ENCODE data around the gene PSMA2. TPM values are rescaled to one million over a fixed set of nuclear protein-coding genes. Genes with fewer than 3 reads are reported as not detected.

PSMA2 gene
- total and polyA plus RNA-seq, 2 donors (not counting 3 experiments of a cell fraction or from before 2014, with no cell fraction given), result 107 to 118 TPM

- intact Hi-C loops (cut with micrococcal nuclease), result loop anchor here (1.0 kb wide), 1 partner anchor 944 kb away; no protein-coding TSS in a partner anchor
- Histone ChIP-seq H3K36me3 (ENCODE audit: control insufficient read depth in 2 of 2, extremely low read depth in 1 of 2, insufficient read depth in 2 of 2, low read length in 2 of 2) (no peaks in the 10 kb centered on the region), H3K9me3 (replicated peaks; ENCODE audit: control insufficient read depth, insufficient read depth, low read length) (no peaks in the 10 kb centered on the region), H3K4me3 (replicated peaks in 1 of 3; ENCODE audit: insufficient read depth in 1 of 3, low read depth in 1 of 3, low read length in 3 of 3) (no peak overlapping the region), H2AFZ (ENCODE audit: low read depth, low read length) (no peak overlapping the region), H4K20me1 (replicated peaks; ENCODE audit: control insufficient read depth, extremely low read depth, insufficient read depth, low read length) (no peaks in the 10 kb centered on the region), H3K4me1 (ENCODE audit: control insufficient read depth, extremely low read depth, insufficient read depth, low read length) (peaks cover 9% of the 10 kb centered on the region), H3K27me3 (ENCODE audit: control insufficient read depth in 2 of 2, insufficient read depth in 2 of 2, low read length in 2 of 2) (peaks cover 1 to 5% of the 10 kb centered on the region in 2 experiments), H3K4me2 (ENCODE audit: insufficient read depth, low read length) (no peak overlapping the region), H3K79me2 (ENCODE audit: control insufficient read depth, insufficient read depth, low read length) (no peaks in the 10 kb centered on the region), H3K27ac (ENCODE audit: insufficient read depth, low read depth, low read length) (no peak overlapping the region), H3K9ac (replicated peaks; ENCODE audit: extremely low read depth, insufficient read depth, low read length) (no peak overlapping the region), H3K9me1 (replicated peaks; ENCODE audit: control insufficient read depth, extremely low read depth, insufficient read depth, low read length) (no peaks in the 10 kb centered on the region)
- POLR2A ChIA-PET, result no interaction called here
- DNase-seq (ENCODE audit: low read depth, low spot score) (no peak), FAIRE-seq (no peak)
- TF ChIP-seq POLR2A (IDR thresholded peaks at IDR 0.05; ENCODE audit: low read depth, low read length) (no peak), JUN (IDR thresholded peaks at IDR 0.05; ENCODE audit: borderline replicate concordance, insufficient read depth, insufficient read length, low read depth) (no peak), EZH2 (IDR thresholded peaks at IDR 0.05; ENCODE audit: borderline replicate concordance, low read depth, low read length, severe bottlenecking) (no peak), GATA2 (IDR thresholded peaks at IDR 0.05; ENCODE audit: insufficient read depth, insufficient read length, low read depth, low read length) (no peak)
- CTCF ChIA-PET, result interaction anchor here (1.0 to 3.7 kb wide), 9 partner anchors 9 to 946 kb away, joined by 3 to 39 read pairs (median 4); no protein-coding TSS in a partner anchor
- BruUV-seq (replicated peaks), result no TSS peak
- dilution Hi-C loops (cut with MboI; ENCODE audit: extremely low pct_ligation_motif_present, low sequenced_read_pairs), result no loop called here
Observed at GRCh38 chr7:42886893-42887505, 45.0 kb downstream of the PSMA2 start.

GRCh38 chr7:42886129-42886528, 45.8 kb downstream of the PSMA2 start:
- Histone ChIP-seq H3K36me3 (ENCODE audit: control insufficient read depth in 2 of 2, extremely low read depth in 1 of 2, insufficient read depth in 2 of 2, low read length in 2 of 2) (no peaks in the 10 kb centered on the region), H3K27ac (ENCODE audit: insufficient read depth, low read depth, low read length) (no peak overlapping the region), H3K4me1 (ENCODE audit: control insufficient read depth, extremely low read depth, insufficient read depth, low read length) (peaks cover 9% of the 10 kb centered on the region), H3K9me1 (replicated peaks; ENCODE audit: control insufficient read depth, extremely low read depth, insufficient read depth, low read length) (no peaks in the 10 kb centered on the region), H3K27me3 (ENCODE audit: control insufficient read depth in 2 of 2, insufficient read depth in 2 of 2, low read length in 2 of 2) (peaks cover 1 to 8% of the 10 kb centered on the region in 2 experiments), H3K79me2 (ENCODE audit: control insufficient read depth, insufficient read depth, low read length) (no peaks in the 10 kb centered on the region), H4K20me1 (replicated peaks; ENCODE audit: control insufficient read depth, extremely low read depth, insufficient read depth, low read length) (no peaks in the 10 kb centered on the region), H3K9ac (replicated peaks; ENCODE audit: extremely low read depth, insufficient read depth, low read length) (no peak overlapping the region), H3K4me3 (replicated peaks in 1 of 3; ENCODE audit: insufficient read depth in 1 of 3, low read depth in 1 of 3, low read length in 3 of 3) (no peak overlapping the region), H3K4me2 (ENCODE audit: insufficient read depth, low read length) (no peak overlapping the region), H3K9me3 (replicated peaks; ENCODE audit: control insufficient read depth, insufficient read depth, low read length) (no peaks in the 10 kb centered on the region), H2AFZ (ENCODE audit: low read depth, low read length) (no peak overlapping the region)
- ChIA-PET POLR2A (no interaction called here), CTCF (interaction anchor here (1.0 to 3.7 kb wide), 5 partner anchors 8 to 945 kb away, joined by 3 to 39 read pairs (median 5); no protein-coding TSS in a partner anchor)
- intact Hi-C loops (cut with micrococcal nuclease) (loop anchor here (1.0 kb wide), 1 partner anchor 943 kb away; no protein-coding TSS in a partner anchor), dilution Hi-C loops (cut with MboI; ENCODE audit: extremely low pct_ligation_motif_present, low sequenced_read_pairs) (no loop called here)
- no TSS peak for BruUV-seq (replicated peaks)
- FAIRE-seq, result no peak
- DNase-seq (ENCODE audit: low read depth, low spot score), result no peak
- no peak for TF ChIP-seq MYC (IDR thresholded peaks at IDR 0.05; ENCODE audit: low read depth, low read length)
- no peak for TF ChIP-seq CTCF (IDR thresholded peaks at IDR 0.05; ENCODE audit: extremely low read depth in 1 of 2, insufficient read depth in 1 of 2, low read depth in 1 of 2, low read length in 2 of 2)
- no peak for TF ChIP-seq GATA2 (IDR thresholded peaks at IDR 0.05; ENCODE audit: insufficient read depth, insufficient read length, low read depth, low read length)
- no peak for TF ChIP-seq POLR2AphosphoS5 (IDR thresholded peaks at IDR 0.05; ENCODE audit: insufficient read depth, low read depth, low read length)
- no peak for TF ChIP-seq EZH2 (IDR thresholded peaks at IDR 0.05; ENCODE audit: borderline replicate concordance, low read depth, low read length, severe bottlenecking)
- TF ChIP-seq JUN (IDR thresholded peaks at IDR 0.05; ENCODE audit: borderline replicate concordance, insufficient read depth, insufficient read length, low read depth), result no peak
- TF ChIP-seq POLR2A (IDR thresholded peaks at IDR 0.05; ENCODE audit: low read depth, low read length), result no peak
- no peak for TF ChIP-seq MAX (IDR thresholded peaks at IDR 0.05; ENCODE audit: insufficient read depth, insufficient read length)
